ENCODE measurements around the gene PIP5K1B. TPM values are rescaled to one million over a fixed set of nuclear protein-coding genes. Genes with fewer than 3 reads are reported as not detected.

PIP5K1B gene
- total RNA-seq, 2 experiments from 2014 or later = 1.9 TPM

GRCh38 chr9:68822596-68823165 lies 117.6 kb downstream of the PIP5K1B start:
- H3K27ac Mint-ChIP-seq = no peak overlapping the region
- H3K9me3 Mint-ChIP-seq = no peaks in the 10 kb centered on the region
- no peak for DNase-seq
- no peaks in the 10 kb centered on the region for H3K36me3 Mint-ChIP-seq
- H3K27me3 Mint-ChIP-seq = peaks cover 10% of the 10 kb centered on the region
- no peaks in the 10 kb centered on the region for H3K4me1 Mint-ChIP-seq
- H3K4me3 Mint-ChIP-seq = no peak overlapping the region

DNA sequence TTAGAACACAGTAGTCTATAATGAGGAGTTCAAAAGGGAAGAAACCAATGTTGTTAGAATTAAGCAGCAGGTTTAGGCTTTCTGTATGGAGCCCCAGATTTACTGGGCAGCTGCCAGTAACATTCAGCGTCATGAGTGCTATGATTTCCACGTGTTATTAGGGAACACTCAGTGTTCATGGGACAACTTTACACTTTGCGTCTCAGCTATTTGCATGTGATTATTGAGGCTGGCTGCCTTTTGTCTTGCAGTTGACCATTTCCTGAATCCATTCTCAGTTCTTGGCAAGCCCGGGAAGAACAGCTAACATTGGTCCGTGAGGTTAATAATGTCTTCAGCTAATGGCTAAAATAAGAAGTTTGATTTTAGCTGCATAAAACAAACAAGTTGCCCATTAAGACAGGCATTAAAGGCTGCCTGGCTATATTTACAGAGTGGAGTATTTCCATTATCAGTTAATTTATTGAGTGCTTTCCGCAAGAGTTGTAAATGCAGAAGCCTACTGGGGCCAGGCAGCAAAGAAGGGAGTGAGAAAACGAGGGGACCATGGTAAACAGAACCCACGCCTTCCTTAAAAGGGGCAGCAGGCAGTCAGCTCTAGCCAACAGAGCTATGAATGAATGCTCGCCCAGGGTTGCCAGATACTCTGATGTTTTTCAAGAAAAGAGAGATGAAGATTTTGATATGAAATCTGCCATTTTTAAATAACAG lies 120.9 kb downstream of the PIP5K1B start:
- H3K27me3 Mint-ChIP-seq = peaks cover 5% of the 10 kb centered on the region
- H3K9me3 Mint-ChIP-seq = no peaks in the 10 kb centered on the region
- no peak overlapping the region for H3K27ac Mint-ChIP-seq
- H3K4me3 Mint-ChIP-seq = no peak overlapping the region
- no peaks in the 10 kb centered on the region for H3K36me3 Mint-ChIP-seq
- H3K4me1 Mint-ChIP-seq = no peaks in the 10 kb centered on the region
- no peak for DNase-seq

DNA sequence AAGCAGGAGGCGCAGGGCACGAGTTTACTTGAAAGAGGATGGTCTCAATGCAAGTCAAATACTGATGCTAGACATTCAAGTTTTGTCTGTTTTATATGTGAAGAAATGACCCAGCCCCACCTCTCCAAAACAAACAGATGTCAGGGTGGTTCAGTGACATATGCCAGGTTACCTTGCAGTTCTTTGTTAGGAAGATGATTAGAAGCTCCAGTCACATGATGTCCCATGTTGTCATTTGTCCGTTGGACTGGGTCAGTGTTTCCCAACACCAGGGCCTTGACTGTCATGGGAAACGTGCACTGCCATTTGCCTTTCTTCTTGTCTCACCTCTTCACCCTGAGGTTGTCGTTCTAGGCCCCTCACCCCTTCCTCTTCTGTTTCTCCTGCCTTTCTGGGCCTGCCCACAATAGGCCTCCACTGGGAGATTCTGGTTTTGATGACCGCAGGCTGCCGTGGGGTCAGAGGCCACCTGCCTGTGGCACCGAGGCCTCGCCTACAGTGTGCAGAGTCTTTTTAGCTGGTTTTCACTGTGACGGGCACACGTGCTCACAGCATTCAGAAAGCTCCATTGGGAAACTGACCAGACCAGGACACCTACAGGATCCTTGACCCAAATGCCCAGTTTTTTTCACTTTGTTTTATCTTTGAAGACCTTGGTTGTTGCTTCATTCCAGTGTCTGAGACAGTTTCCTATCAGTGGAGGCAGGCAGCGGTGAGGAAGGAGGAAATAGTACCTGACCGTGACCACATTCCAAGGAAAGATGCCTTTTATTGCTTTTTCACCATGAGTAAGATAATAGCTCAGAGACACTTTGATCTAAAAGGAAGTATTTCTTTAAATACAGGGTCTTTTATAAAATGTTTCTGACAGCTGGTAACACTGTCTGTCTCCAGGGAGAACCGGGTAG lies 123.1 kb downstream of the PIP5K1B start:
- H3K36me3 Mint-ChIP-seq = no peaks in the 10 kb centered on the region
- DNase-seq = no peak
- no peaks in the 10 kb centered on the region for H3K9me3 Mint-ChIP-seq
- peaks cover 5% of the 10 kb centered on the region for H3K27me3 Mint-ChIP-seq
- H3K4me1 Mint-ChIP-seq = no peaks in the 10 kb centered on the region
- H3K27ac Mint-ChIP-seq = no peak overlapping the region
- no peak overlapping the region for H3K4me3 Mint-ChIP-seq

GRCh38 chr9:68832101-68832500 lies 127.1 kb downstream of the PIP5K1B start:
- no peak for DNase-seq
- no peaks in the 10 kb centered on the region for H3K9me3 Mint-ChIP-seq
- no peak overlapping the region for H3K4me3 Mint-ChIP-seq
- no peaks in the 10 kb centered on the region for H3K4me1 Mint-ChIP-seq
- no peaks in the 10 kb centered on the region for H3K36me3 Mint-ChIP-seq
- no peaks in the 10 kb centered on the region for H3K27me3 Mint-ChIP-seq
- H3K27ac Mint-ChIP-seq = no peak overlapping the region

DNA sequence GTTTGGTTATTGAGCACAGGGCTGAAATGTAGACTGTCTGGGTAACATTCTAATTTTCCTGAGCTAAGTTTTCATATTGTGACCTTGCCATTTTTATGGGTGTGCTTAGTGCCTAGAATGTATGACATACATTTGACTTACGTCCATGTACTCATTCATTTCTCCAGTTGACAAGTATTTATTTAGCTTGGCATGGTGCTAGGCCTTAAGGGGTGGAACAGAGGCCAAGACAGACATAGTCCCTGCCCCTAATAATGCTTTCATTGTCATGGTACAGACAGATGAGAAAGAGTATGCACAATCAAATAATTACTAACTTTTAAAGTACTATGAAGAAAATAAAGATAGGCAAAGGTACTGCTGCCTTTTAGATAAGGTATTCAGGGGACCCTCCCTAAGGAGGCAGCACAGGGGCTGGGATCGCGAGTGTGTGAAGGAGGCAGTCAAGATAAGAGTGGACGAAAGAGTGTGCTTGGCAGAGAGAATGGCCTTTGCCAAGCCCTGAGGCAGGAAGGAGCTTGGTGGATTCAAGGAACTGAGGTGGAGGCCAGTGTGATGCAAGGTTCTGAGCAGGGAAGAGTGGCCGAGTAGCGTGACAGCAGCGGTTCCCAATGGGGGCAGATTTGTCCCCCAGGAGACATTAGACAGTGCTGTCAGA lies 128.0 kb downstream of the PIP5K1B start:
- Mint-ChIP-seq H3K27ac (no peak overlapping the region), H3K27me3 (no peaks in the 10 kb centered on the region), H3K4me3 (no peak overlapping the region), H3K36me3 (no peaks in the 10 kb centered on the region), H3K9me3 (no peaks in the 10 kb centered on the region), H3K4me1 (no peaks in the 10 kb centered on the region)
- no peak for DNase-seq

- DNase-seq = no peak
- H3K27ac Mint-ChIP-seq = no peak overlapping the region
- no peaks in the 10 kb centered on the region for H3K4me1 Mint-ChIP-seq
- H3K4me3 Mint-ChIP-seq = no peak overlapping the region
- no peaks in the 10 kb centered on the region for H3K36me3 Mint-ChIP-seq
- H3K9me3 Mint-ChIP-seq = no peaks in the 10 kb centered on the region
- H3K27me3 Mint-ChIP-seq = no peaks in the 10 kb centered on the region
Observed at GRCh38 chr9:68834931-68835520, 130.0 kb downstream of the PIP5K1B start.

DNA sequence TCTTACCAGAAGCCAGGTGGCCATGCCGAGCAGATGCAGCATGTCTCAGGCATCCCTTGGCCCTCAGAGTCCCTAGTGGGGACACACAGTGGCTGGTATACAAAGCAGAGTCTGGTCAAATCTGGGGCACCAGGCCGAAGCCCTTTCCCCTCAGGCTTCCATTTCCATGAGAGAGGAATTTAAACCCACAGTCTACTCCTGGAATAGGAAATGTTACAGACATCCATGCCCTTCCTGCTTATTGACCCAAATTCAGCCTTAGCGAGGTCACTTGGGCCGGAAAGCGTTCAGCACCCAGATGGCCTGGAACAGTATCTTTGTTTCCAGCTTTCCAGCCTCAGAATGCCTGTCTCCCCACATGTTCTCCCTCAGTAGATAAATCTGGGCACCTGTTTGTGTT lies 131.7 kb downstream of the PIP5K1B start:
- no peaks in the 10 kb centered on the region for H3K27me3 Mint-ChIP-seq
- DNase-seq = no peak
- H3K9me3 Mint-ChIP-seq = no peaks in the 10 kb centered on the region
- H3K27ac Mint-ChIP-seq = no peak overlapping the region
- no peaks in the 10 kb centered on the region for H3K36me3 Mint-ChIP-seq
- no peak overlapping the region for H3K4me3 Mint-ChIP-seq
- no peaks in the 10 kb centered on the region for H3K4me1 Mint-ChIP-seq

DNA sequence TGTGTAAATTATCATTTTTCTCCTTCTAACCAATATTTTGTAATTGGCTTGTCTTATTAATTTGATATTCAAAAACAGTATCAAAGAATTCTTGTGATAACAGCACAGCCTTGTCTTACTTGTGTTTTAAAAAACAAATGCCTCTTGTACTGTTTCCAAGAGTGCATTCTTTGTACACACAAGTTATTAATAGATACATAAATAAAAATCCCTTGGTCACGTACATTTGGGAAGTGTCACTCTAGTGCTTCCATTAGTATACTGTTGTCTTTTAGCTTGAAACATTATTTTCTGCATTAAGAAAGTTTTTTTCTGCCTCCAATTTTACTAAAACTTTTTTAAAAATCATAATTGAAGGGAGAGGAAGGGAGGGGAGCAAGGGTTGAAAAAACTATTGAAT lies 133.2 kb downstream of the PIP5K1B start:
- DNase-seq = no peak
- H3K9me3 Mint-ChIP-seq = no peaks in the 10 kb centered on the region
- H3K36me3 Mint-ChIP-seq = no peaks in the 10 kb centered on the region
- no peaks in the 10 kb centered on the region for H3K27me3 Mint-ChIP-seq
- H3K4me3 Mint-ChIP-seq = no peak overlapping the region
- H3K27ac Mint-ChIP-seq = no peak overlapping the region
- H3K4me1 Mint-ChIP-seq = no peaks in the 10 kb centered on the region

DNA sequence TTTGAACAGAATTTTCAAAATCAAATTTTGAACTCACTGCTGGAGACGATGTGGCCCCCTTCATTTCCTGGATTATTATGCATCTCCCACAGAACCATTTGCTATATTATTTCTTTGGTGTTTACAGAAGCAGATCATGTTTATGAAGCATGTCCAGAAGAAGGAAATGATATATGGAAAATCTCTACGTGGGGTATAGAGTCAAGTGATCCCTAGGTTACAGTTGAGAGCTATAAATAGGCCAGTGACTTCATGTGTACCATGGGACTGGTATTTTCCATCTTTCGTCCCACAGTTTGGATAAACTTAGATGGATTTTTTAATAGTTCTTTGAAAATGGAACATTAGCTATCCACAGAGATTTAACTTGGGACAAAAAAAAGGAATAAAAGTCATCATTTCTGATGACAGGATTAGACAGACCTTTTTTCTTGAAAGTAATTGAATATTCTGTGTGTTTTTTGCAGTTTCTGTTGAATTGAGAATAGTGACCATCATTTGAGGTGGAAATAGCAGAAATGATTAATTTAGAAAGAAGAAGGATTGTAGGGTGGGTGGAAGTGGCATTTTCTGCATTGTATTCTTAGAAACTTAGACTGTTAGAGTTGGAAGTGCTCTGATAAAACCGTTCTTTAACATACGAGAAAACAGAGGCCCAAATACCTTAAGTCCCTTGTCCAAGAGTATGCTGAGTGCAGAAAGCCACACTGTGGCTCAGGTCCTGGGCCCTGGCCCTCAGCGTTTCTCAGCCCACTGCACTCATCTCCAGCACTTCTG lies 136.4 kb downstream of the PIP5K1B start:
- no peak overlapping the region for H3K4me3 Mint-ChIP-seq
- no peaks in the 10 kb centered on the region for H3K9me3 Mint-ChIP-seq
- H3K27me3 Mint-ChIP-seq = peaks cover 4% of the 10 kb centered on the region
- H3K36me3 Mint-ChIP-seq = no peaks in the 10 kb centered on the region
- H3K27ac Mint-ChIP-seq = no peak overlapping the region
- DNase-seq = no peak
- H3K4me1 Mint-ChIP-seq = peaks cover 4% of the 10 kb centered on the region

DNA sequence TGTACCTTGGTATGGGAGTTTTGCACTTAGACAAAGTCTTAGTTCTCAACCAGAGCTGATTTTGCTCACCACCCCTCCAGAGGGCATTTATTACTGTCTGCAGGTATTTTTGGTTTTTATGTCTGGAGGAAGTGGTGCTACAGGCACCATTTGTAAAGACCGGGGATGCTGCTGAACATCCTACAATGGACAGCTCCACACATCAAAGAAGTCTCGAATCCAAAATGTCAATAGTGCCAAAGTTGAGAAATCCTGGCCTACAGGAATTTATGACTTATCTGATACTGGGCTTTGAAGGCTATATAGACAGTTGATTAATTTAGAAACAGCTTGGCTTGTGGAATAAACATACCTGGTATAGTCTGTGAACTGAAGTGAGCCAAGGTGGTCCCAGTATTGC lies 137.5 kb downstream of the PIP5K1B start:
- DNase-seq = no peak
- Mint-ChIP-seq H3K4me3 (no peak overlapping the region), H3K27me3 (peaks cover 4% of the 10 kb centered on the region), H3K27ac (no peak overlapping the region), H3K9me3 (no peaks in the 10 kb centered on the region), H3K4me1 (peaks cover 4% of the 10 kb centered on the region), H3K36me3 (no peaks in the 10 kb centered on the region)

GRCh38 chr9:68843239-68843638 lies 138.2 kb downstream of the PIP5K1B start:
- no peak overlapping the region for H3K27ac Mint-ChIP-seq
- H3K36me3 Mint-ChIP-seq = no peaks in the 10 kb centered on the region
- no peak for DNase-seq
- no peak overlapping the region for H3K4me3 Mint-ChIP-seq
- H3K27me3 Mint-ChIP-seq = peaks cover 4% of the 10 kb centered on the region
- H3K9me3 Mint-ChIP-seq = no peaks in the 10 kb centered on the region
- H3K4me1 Mint-ChIP-seq = peaks cover 4% of the 10 kb centered on the region

GRCh38 chr9:68844157-68844556 lies 139.1 kb downstream of the PIP5K1B start:
- H3K27me3 Mint-ChIP-seq = peaks cover 4% of the 10 kb centered on the region
- no peak overlapping the region for H3K4me3 Mint-ChIP-seq
- no peaks in the 10 kb centered on the region for H3K9me3 Mint-ChIP-seq
- peaks cover 4% of the 10 kb centered on the region for H3K4me1 Mint-ChIP-seq
- no peaks in the 10 kb centered on the region for H3K36me3 Mint-ChIP-seq
- no peak for DNase-seq
- H3K27ac Mint-ChIP-seq = no peak overlapping the region

- DNase-seq = peak; percentile 22
- peaks cover 4% of the 10 kb centered on the region for H3K4me1 Mint-ChIP-seq
- peaks cover 7% of the 10 kb centered on the region for H3K27me3 Mint-ChIP-seq
- peak overlapping the region; percentile 12 for H3K27ac Mint-ChIP-seq
- no peaks in the 10 kb centered on the region for H3K36me3 Mint-ChIP-seq
- peak overlapping the region; percentile 58 for H3K4me3 Mint-ChIP-seq
- H3K9me3 Mint-ChIP-seq = no peaks in the 10 kb centered on the region
Observed at GRCh38 chr9:68844631-68845612, 139.9 kb downstream of the PIP5K1B start.

All from activated naive CD8-positive, alpha-beta T cell treated with anti-CD3 and anti-CD28 coated beads for 36 hours (primary cell).